PC-9 (cell line): ENCODE results near the gene CYTH3. TPM values are rescaled to one million over a fixed set of nuclear protein-coding genes. Genes with fewer than 3 reads are reported as not detected.

ENCODE experiments used
- BruUV-seq: library from RNA; stranded (reverse); fragments of 400-500 nt; replicated peaks from 2 replicates; lab custom pipeline; 2021; lab: Mats Ljungman, UMichigan
- CTCF ChIA-PET: fragments of 300-600 bp; sonication (Branson Sonifier 250); formaldehyde crosslinking; loops from one replicate; lab custom pipeline; 2022; ENCODE audit warnings: antibody characterized with exemption; lab: Charles Lee
- POLR2A ChIA-PET: fragments of 300-600 bp; sonication (Branson Sonifier 250); formaldehyde crosslinking; loops from one replicate; lab custom pipeline; 2022; ENCODE audit warnings: antibody characterized with exemption; ENCODE audit not compliant: unreplicated experiment; lab: Charles Lee
- DNase-seq, 2 experiments: peaks; one replicate each; pipeline versions ENCODE4 v3.0.0 to v3.0.0-alpha.2; 2015 to 2022; ENCODE audit warnings: mixed read lengths in 1 of 2
- H2AFZ ChIP-seq: fragments of 200-600 bp; sonication (generic); 2 replicates; pipeline ENCODE4 v1.8.1; 2017; ENCODE audit warnings: antibody characterized with exemption
- H3F3A ChIP-seq: fragments of 200-600 bp; sonication (generic); 2 replicates; pipeline ENCODE4 v1.8.1; 2017; ENCODE audit warnings: antibody characterized with exemption, mild to moderate bottlenecking, low read depth; ENCODE audit not compliant: insufficient read depth
- H3K27ac ChIP-seq: fragments of 200-600 bp; sonication (generic); 2 replicates; pipeline ENCODE4 v1.6.1; 2016; ENCODE audit warnings: mixed run types
- H3K27me3 ChIP-seq: fragments of 200-600 bp; sonication (generic); 2 replicates; pipeline ENCODE4 v1.6.1; 2016; ENCODE audit warnings: low read depth, mixed run types; ENCODE audit not compliant: insufficient read depth
- H3K36me3 ChIP-seq: fragments of 200-600 bp; sonication (generic); 2 replicates; pipeline ENCODE4 v1.6.1; 2016; ENCODE audit warnings: low read depth, mixed run types
- H3K4me1 ChIP-seq: fragments of 200-600 bp; sonication (generic); replicated peaks from 2 replicates; pipeline ENCODE4 v1.6.1; 2016; ENCODE audit warnings: mixed run types; ENCODE audit not compliant: insufficient read depth
- H3K4me2 ChIP-seq: fragments of 200-600 bp; sonication (generic); 2 replicates; pipeline ENCODE4 v1.6.1; 2017; ENCODE audit warnings: mixed run types
- H3K4me3 ChIP-seq: fragments of 200-600 bp; sonication (generic); 2 replicates; pipeline ENCODE4 v1.6.1; 2016; ENCODE audit warnings: mixed run types
- H3K79me2 ChIP-seq: fragments of 200-600 bp; sonication (generic); 2 replicates; pipeline ENCODE4 v1.6.1; 2017; ENCODE audit warnings: low read depth, mixed run types
- H3K9me2 ChIP-seq: fragments of 200-600 bp; sonication (generic); 2 replicates; pipeline ENCODE4 v1.8.1; 2017; ENCODE audit warnings: mild to moderate bottlenecking; ENCODE audit not compliant: insufficient read depth
- H3K9me3 ChIP-seq: fragments of 200-600 bp; sonication (generic); 2 replicates; pipeline ENCODE4 v1.8.1; 2016; ENCODE audit warnings: low read depth; ENCODE audit not compliant: insufficient read depth
- H4K20me1 ChIP-seq: fragments of 200-600 bp; sonication (generic); 2 replicates; pipeline ENCODE4 v1.8.1; 2017; ENCODE audit not compliant: insufficient read depth
- EZH2 ChIP-seq: fragments of 200-600 bp; sonication (generic); IDR thresholded peaks from 2 replicates; pipeline ENCODE4 v1.8.0; 2017; ENCODE audit warnings: antibody characterized with exemption, low read depth
- intact Hi-C: fragments of 100-400 bp; cut with micrococcal nuclease; formaldehyde crosslinking; loops from one replicate; pipeline ENCODE4 v1.10.0; 2022; ENCODE audit not compliant: unreplicated experiment
- total RNA-seq: library from RNA; stranded (reverse); gene quantifications from 2 replicates; pipeline ENCODE4 v1.2.3, GENCODE V29; 2021
- TF ChIP-seq, protein P1 (sequence below): fragments of 200-600 bp; sonication (generic); conservative IDR thresholded peaks from 2 replicates; pipeline ENCODE4 v1.6.1; 2017; ENCODE audit warnings: mixed run types, antibody characterized with exemption, mild to moderate bottlenecking, moderate library complexity

Gene CYTH3
- total RNA-seq, 1 experiment from 2014 or later = 84.4 TPM

DNA sequence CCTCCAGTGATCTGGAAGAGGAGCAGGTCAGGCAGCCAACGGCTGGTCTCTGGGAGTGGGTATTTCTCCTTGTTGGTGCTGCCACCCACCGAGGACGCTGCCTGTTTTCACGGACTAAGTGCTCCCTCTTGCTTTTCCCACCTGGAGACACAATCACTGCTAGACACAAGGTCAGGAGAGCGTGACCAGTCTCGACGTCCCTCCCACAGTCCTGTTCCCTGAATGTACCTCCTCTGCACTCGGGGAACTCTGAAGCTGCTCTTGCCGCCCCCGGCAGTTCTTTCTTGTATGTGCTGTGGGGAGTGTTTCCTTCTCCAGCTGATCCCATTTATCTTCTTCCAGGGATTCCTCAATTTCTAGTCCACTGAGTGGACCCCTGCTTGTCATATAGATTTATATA is 89.4 kb downstream of the CYTH3 start:
- Histone ChIP-seq H3K79me2 (no peaks in the 10 kb centered on the region), H4K20me1 (no peaks in the 10 kb centered on the region), H3K9me3 (no peaks in the 10 kb centered on the region), H3K9me2 (no peaks in the 10 kb centered on the region), H3K27ac (no peak overlapping the region), H3K4me2 (no peak overlapping the region), H2AFZ (no peak overlapping the region), H3K27me3 (no peaks in the 10 kb centered on the region), H3F3A (no peaks in the 10 kb centered on the region), H3K36me3 (no peaks in the 10 kb centered on the region), H3K4me1 (peaks cover 11% of the 10 kb centered on the region; the same call in 1 of the 2 replicates), H3K4me3 (no peak overlapping the region)
- ChIA-PET CTCF (no interaction called here), POLR2A (no interaction called here)
- intact Hi-C loops = no loop called here
- DNase-seq = no peak
- BruUV-seq = no TSS peak
- TF ChIP-seq, protein P1, sequence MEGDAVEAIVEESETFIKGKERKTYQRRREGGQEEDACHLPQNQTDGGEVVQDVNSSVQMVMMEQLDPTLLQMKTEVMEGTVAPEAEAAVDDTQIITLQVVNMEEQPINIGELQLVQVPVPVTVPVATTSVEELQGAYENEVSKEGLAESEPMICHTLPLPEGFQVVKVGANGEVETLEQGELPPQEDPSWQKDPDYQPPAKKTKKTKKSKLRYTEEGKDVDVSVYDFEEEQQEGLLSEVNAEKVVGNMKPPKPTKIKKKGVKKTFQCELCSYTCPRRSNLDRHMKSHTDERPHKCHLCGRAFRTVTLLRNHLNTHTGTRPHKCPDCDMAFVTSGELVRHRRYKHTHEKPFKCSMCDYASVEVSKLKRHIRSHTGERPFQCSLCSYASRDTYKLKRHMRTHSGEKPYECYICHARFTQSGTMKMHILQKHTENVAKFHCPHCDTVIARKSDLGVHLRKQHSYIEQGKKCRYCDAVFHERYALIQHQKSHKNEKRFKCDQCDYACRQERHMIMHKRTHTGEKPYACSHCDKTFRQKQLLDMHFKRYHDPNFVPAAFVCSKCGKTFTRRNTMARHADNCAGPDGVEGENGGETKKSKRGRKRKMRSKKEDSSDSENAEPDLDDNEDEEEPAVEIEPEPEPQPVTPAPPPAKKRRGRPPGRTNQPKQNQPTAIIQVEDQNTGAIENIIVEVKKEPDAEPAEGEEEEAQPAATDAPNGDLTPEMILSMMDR = no peak
- no peak for TF ChIP-seq EZH2

DNA sequence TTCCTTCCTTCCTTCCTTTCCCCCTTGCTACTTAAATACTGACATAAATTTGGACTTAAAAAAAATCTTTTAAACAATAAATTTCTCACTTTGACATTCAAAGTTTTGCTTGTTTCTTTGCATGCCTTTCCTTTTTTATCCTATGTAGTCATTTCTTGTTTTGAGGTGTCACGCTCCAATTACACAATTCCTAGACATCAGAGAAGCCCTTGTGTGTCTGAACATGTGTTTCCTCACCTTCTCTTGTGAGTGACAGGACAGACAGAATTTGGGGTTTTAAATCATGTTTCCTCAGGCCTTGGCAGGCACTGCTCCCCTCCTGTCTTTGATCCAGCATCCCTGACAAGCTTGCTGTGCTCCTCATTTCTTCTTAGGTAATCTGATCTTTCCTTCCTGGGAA is 91.3 kb downstream of the CYTH3 start:
- Histone ChIP-seq H3K4me2 (no peak overlapping the region), H3K27me3 (no peaks in the 10 kb centered on the region), H3K4me1 (peaks cover 25% of the 10 kb centered on the region), H2AFZ (no peak overlapping the region), H4K20me1 (no peaks in the 10 kb centered on the region), H3K9me3 (no peaks in the 10 kb centered on the region), H3K27ac (no peak overlapping the region), H3K36me3 (no peaks in the 10 kb centered on the region), H3K9me2 (no peaks in the 10 kb centered on the region), H3K4me3 (no peak overlapping the region), H3F3A (peaks cover 10% of the 10 kb centered on the region; the same call in 1 of the 2 replicates), H3K79me2 (no peaks in the 10 kb centered on the region)
- DNase-seq = no peak
- BruUV-seq = no TSS peak
- TF ChIP-seq, protein P1 = no peak
- no peak for TF ChIP-seq EZH2
- intact Hi-C loops = no loop called here
- ChIA-PET CTCF (no interaction called here), POLR2A (no interaction called here)

DNA sequence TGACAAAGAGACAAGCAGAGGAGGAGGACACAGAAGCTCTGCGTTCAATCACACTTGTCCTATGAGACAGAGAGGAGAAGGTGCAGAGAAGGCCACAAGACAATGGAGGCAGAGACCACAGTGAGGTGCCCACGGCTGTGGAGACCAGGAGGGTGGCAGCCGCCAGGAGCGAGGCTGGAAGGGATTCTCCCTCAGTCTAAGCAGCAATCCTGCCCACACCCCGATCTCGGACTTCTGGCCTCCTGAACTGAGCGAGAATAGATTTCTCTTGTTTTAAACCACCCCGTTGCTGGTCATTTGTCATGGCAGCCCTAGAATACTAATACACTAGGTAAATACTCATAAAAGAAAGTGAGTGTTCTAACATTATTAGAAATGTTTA is 92.1 kb downstream of the CYTH3 start:
- no peaks in the 10 kb centered on the region for H4K20me1 ChIP-seq
- no peaks in the 10 kb centered on the region for H3K79me2 ChIP-seq
- H3K4me1 ChIP-seq = peaks cover 33% of the 10 kb centered on the region
- intact Hi-C loops = no loop called here
- no TSS peak for BruUV-seq
- H3K4me2 ChIP-seq = no peak overlapping the region
- TF ChIP-seq, protein P1 = no peak
- TF ChIP-seq EZH2 = no peak
- no peaks in the 10 kb centered on the region for H3K9me2 ChIP-seq
- ChIA-PET CTCF (no interaction called here), POLR2A (no interaction called here)
- peaks cover 18% of the 10 kb centered on the region for H3F3A ChIP-seq
- H3K9me3 ChIP-seq = no peaks in the 10 kb centered on the region
- no peaks in the 10 kb centered on the region for H3K27me3 ChIP-seq
- no peak for DNase-seq
- no peak overlapping the region for H3K4me3 ChIP-seq
- H3K36me3 ChIP-seq = no peaks in the 10 kb centered on the region
- H3K27ac ChIP-seq = no peak overlapping the region
- H2AFZ ChIP-seq = no peak overlapping the region
